Activated T-cell treated with anti-CD3 and anti-CD28 coated beads, Interleukin-2, amount 50 U/mL, for 72 hours (primary cell): ENCODE results near the gene PASK. TPM values are rescaled to one million over a fixed set of nuclear protein-coding genes. Genes with fewer than 3 reads are reported as not detected.
A peak's percentile ranks its signal among the peaks of the same experiment; 100 is the strongest.

Source experiments
- ATAC-seq, 2 donors: fragments of 150-1000 bp; cut with Tn5 transposase; replicated peaks in 1 of 2; 2 replicates each; pipeline ENCODE4 v1.10.0; 2021; ENCODE audit warnings: moderate library complexity in 2 of 2, mild to moderate bottlenecking in 1 of 2
- DNase-seq, 2 donors: peaks; one replicate each; pipeline ENCODE4 v3.0.0; 2021 to 2022; ENCODE audit warnings: mixed read lengths in 1 of 2
- H3K27ac Mint-ChIP-seq: one replicate; pipeline ENCODE4 v1.8.0; 2022; ENCODE audit warnings: mild to moderate bottlenecking, moderate library complexity, mixed read lengths
- H3K27me3 Mint-ChIP-seq: one replicate; pipeline ENCODE4 v1.8.0; 2022; ENCODE audit warnings: low read depth, mixed read lengths
- H3K36me3 Mint-ChIP-seq, 2 donors: one replicate each; pipeline ENCODE4 v1.8.0; 2022; ENCODE audit warnings: mixed read lengths in 2 of 2, mild to moderate bottlenecking in 1 of 2; ENCODE audit not compliant: insufficient read depth in 2 of 2
- H3K4me1 Mint-ChIP-seq: one replicate; pipeline ENCODE4 v1.8.0; 2022; ENCODE audit warnings: low read depth, mixed read lengths
- H3K4me3 Mint-ChIP-seq, 2 donors: one replicate each; pipeline ENCODE4 v1.8.0; 2022; ENCODE audit warnings: mild to moderate bottlenecking in 2 of 2, mixed read lengths in 2 of 2, moderate library complexity in 2 of 2
- H3K9me3 Mint-ChIP-seq, 2 donors: one replicate each; pipeline ENCODE4 v1.8.0; 2022; ENCODE audit warnings: mixed read lengths in 2 of 2
- total RNA-seq, 2 donors: library from RNA; stranded (reverse); gene quantifications; one replicate each; pipeline ENCODE4 v1.2.3, GENCODE V29; 2022

Gene PASK
- total RNA-seq, 2 donors from 2014 or later = 123 to 171 TPM

GRCh38 chr2:241070811-241071676 is 78.2 kb downstream of the PASK start:
- no peak for DNase-seq
- peaks cover 2% of the 10 kb centered on the region in 2 donors for H3K36me3 Mint-ChIP-seq
- no peak overlapping the region for H3K4me3 Mint-ChIP-seq
- ATAC-seq = no peak
- H3K27me3 Mint-ChIP-seq = no peaks in the 10 kb centered on the region
- no peak overlapping the region for H3K27ac Mint-ChIP-seq
- no peaks in the 10 kb centered on the region for H3K9me3 Mint-ChIP-seq
- H3K4me1 Mint-ChIP-seq = no peaks in the 10 kb centered on the region

- H3K4me1 Mint-ChIP-seq = no peaks in the 10 kb centered on the region
- ATAC-seq = no peak
- no peak overlapping the region for H3K27ac Mint-ChIP-seq
Observed at GRCh38 chr2:241070361-241070760, 78.9 kb downstream of the PASK start.

DNA sequence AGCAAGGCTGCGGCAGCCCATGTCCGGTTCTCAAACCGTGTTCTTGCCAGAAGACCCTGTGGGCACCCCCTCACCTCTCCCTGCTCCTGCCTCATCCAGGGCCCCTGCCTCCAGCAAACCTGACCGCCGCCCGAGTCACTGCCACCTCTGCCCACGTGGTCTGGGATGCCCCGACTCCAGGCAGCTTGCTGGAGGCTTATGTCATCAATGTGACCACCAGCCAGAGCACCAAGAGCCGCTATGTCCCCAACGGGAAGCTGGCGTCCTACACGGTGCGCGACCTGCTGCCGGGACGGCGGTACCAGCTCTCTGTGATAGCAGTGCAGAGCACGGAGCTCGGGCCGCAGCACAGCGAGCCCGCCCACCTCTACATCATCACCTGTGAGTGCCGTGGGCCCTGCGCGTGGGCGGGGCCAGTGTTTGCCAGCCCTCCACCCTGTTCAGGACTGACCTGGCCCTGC is 79.4 kb downstream of the PASK start:
- Mint-ChIP-seq H3K9me3 (no peaks in the 10 kb centered on the region), H3K4me1 (no peaks in the 10 kb centered on the region), H3K4me3 (no peak overlapping the region), H3K27me3 (no peaks in the 10 kb centered on the region), H3K27ac (no peak overlapping the region), H3K36me3 (peaks cover 0 to 2% of the 10 kb centered on the region in 2 donors)
- ATAC-seq (no peak), DNase-seq (no peak)

More at GRCh38 chr2:241070361-241070760, 78.9 kb downstream of the PASK start:
- H3K9me3 Mint-ChIP-seq = no peaks in the 10 kb centered on the region
- DNase-seq = no peak
- H3K27me3 Mint-ChIP-seq = no peaks in the 10 kb centered on the region
- peaks cover 0 to 2% of the 10 kb centered on the region in 2 donors for H3K36me3 Mint-ChIP-seq
- H3K4me3 Mint-ChIP-seq = no peak overlapping the region

DNA sequence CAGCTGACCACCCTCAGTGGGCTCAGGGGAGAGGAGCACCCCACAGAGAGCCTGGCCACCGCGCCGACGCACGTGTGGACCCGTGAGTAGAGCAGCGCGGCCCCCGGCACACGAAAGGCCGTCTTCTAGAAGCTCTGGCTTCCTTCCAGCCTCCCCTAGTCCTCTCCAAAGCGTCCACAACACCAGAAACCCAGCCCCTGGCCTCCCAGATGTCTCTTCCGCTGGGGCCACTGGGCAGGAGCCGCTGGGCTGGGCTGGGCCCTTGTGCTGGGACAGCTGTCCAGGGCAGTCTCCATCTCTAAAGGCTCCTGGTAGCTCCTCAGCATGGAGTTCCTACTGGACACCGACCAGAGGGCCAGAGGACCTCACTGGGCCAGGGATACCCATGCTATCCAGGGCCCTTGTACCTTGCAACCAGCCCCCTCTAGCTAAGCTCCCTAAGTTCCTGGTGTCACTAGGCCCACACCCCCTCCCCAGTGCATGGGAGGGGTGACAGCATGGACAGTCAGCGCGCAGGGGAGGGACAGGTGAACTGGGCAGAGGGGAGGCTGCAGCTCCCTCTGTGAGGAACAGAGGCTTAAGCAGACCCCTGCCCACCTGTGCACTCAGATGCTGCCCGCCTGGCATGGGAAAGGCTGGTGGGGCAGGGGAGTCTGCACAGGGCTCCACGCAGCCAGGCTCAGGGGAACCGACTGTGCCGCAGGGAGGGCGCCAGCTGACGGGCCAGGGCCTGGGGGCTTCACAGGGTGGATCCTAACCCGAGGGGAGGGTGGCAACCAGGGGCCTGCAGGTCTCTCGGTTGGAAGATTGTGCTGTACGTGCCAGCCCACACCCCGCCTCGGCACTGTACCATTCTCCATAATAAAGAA is 80.1 kb downstream of the PASK start:
- DNase-seq (no peak), ATAC-seq (no peak)
- H3K4me1 Mint-ChIP-seq = no peaks in the 10 kb centered on the region
- no peaks in the 10 kb centered on the region for H3K36me3 Mint-ChIP-seq
- no peak overlapping the region for H3K27ac Mint-ChIP-seq
- H3K27me3 Mint-ChIP-seq = no peaks in the 10 kb centered on the region
- no peaks in the 10 kb centered on the region for H3K9me3 Mint-ChIP-seq
- H3K4me3 Mint-ChIP-seq = no peak overlapping the region

DNA sequence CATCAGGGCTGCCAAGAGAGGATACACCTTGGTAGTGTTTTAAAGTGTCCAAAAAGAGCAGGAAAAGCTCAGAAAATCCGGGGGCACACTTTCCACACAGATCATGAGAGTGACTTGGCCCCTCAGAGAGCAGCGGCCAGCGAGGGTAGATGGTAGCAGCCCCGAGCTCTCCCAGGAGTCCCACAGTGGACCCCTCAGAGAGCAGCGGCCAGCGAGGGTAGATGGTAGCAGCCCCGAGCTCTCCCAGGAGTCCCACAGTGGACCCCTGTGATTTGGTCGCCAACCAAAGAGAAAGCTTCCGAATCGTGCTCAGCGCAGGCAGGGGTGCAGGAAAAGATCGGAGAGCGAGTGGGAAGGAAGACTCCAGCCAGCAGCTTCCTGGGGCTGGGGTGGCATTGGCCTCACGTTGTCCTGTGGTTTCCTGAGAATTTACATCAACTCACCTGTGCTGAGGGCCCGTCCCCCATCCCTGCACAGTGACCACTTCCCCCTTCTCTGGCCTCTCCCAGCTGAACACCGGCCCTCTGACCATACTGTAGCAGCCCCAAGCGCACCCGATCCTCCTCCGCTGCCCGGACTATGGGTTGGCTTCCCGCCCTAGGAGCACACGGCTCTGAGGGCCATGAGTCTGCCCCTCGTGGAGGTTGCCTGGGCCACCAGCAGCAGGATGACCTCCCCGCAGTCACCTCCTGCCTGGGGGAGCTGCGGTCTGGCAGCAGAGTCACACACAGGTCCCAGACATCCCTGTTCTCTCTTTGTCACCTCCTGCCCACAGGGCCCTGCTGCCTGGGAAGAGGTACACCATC is 80.9 kb downstream of the PASK start:
- no peaks in the 10 kb centered on the region for H3K36me3 Mint-ChIP-seq

DNA sequence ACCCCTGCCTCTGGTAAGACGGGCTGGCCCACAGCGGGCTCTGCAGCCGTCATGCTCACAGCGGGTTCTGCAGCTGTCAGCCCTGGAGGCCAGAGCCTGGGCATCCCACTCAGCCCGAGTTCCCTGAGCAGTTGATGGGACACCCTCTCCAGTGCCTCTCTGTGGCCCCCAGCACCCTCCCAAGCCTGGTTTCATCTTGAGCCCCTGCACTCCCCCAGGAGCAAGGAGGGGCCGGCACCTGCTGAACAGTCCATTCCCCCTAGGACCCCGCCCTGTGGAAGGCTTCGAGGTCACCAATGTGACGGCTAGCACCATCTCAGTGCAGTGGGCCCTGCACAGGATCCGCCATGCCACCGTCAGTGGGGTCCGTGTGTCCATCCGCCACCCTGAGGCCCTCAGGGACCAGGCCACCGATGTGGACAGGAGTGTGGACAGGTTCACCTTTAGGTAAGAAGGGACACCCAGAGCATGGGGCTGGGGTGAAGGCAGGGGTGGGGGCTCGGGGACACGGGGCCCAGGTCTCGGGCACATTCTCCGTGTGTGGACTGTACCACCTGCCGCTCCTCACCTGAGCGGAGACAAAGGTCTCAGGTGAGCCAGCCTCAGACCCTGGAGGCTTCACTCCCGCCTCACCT is 81.7 kb downstream of the PASK start:
- H3K4me1 Mint-ChIP-seq = no peaks in the 10 kb centered on the region
- H3K27me3 Mint-ChIP-seq = no peaks in the 10 kb centered on the region
- ATAC-seq = no peak

More for the DNA sequence above, 80.9 kb downstream of the PASK start:
- H3K4me1 Mint-ChIP-seq = no peaks in the 10 kb centered on the region
- H3K9me3 Mint-ChIP-seq = no peaks in the 10 kb centered on the region
- DNase-seq = no peak
- no peak overlapping the region for H3K4me3 Mint-ChIP-seq
- H3K27ac Mint-ChIP-seq = no peak overlapping the region
- no peak for ATAC-seq
- no peaks in the 10 kb centered on the region for H3K27me3 Mint-ChIP-seq

GRCh38 chr2:241066893-241067341 is 82.4 kb downstream of the PASK start:
- Mint-ChIP-seq H3K9me3 (no peaks in the 10 kb centered on the region), H3K4me1 (no peaks in the 10 kb centered on the region), H3K4me3 (no peak overlapping the region), H3K36me3 (no peaks in the 10 kb centered on the region), H3K27me3 (no peaks in the 10 kb centered on the region), H3K27ac (no peak overlapping the region)
- ATAC-seq (no peak), DNase-seq (no peak)

More for the DNA sequence above, 81.7 kb downstream of the PASK start:
- no peak for DNase-seq
- Mint-ChIP-seq H3K9me3 (no peaks in the 10 kb centered on the region), H3K36me3 (no peaks in the 10 kb centered on the region), H3K27ac (no peak overlapping the region), H3K4me3 (no peak overlapping the region)

GRCh38 chr2:241066171-241066892 is 82.9 kb downstream of the PASK start:
- no peaks in the 10 kb centered on the region for H3K9me3 Mint-ChIP-seq
- no peaks in the 10 kb centered on the region for H3K36me3 Mint-ChIP-seq
- no peak for ATAC-seq

DNA sequence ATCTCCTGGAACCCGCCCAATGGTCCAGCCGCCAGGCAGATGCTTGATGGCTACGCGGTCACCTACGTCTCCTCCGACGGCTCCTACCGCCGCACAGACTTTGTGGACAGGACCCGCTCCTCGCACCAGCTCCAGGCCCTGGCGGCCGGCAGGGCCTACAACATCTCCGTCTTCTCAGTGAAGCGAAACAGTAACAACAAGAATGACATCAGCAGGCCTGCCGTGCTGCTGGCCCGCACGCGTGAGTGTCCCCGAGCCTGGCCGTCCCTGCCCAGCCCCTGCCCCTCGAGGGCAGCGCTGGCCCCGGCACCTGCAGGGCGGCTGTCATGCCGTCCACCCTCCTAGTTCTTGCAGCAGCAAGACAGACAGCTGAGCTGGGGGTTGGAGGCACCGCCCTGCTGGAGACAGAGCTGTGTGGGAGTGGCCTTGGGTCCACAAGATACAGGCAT is 83.9 kb downstream of the PASK start:
- Mint-ChIP-seq H3K27me3 (no peaks in the 10 kb centered on the region), H3K9me3 (no peaks in the 10 kb centered on the region), H3K27ac (no peak overlapping the region), H3K4me1 (no peaks in the 10 kb centered on the region), H3K36me3 (no peaks in the 10 kb centered on the region), H3K4me3 (no peak overlapping the region)
- ATAC-seq (no peak), DNase-seq (no peak)

More at GRCh38 chr2:241066171-241066892, 82.9 kb downstream of the PASK start:
- Mint-ChIP-seq H3K27me3 (no peaks in the 10 kb centered on the region), H3K4me1 (no peaks in the 10 kb centered on the region), H3K4me3 (no peak overlapping the region), H3K27ac (no peak overlapping the region)
- no peak for DNase-seq

- ATAC-seq (no peak), DNase-seq (no peak)
- H3K9me3 Mint-ChIP-seq = no peaks in the 10 kb centered on the region
- no peaks in the 10 kb centered on the region for H3K36me3 Mint-ChIP-seq
- H3K27ac Mint-ChIP-seq = no peak overlapping the region
- H3K4me3 Mint-ChIP-seq = no peak overlapping the region
- H3K4me1 Mint-ChIP-seq = no peaks in the 10 kb centered on the region
- H3K27me3 Mint-ChIP-seq = no peaks in the 10 kb centered on the region
Observed at GRCh38 chr2:241064802-241065354, 84.4 kb downstream of the PASK start.

GRCh38 chr2:241064008-241064801 is 85.1 kb downstream of the PASK start:
- Mint-ChIP-seq H3K9me3 (no peaks in the 10 kb centered on the region), H3K27ac (no peak overlapping the region), H3K4me1 (no peaks in the 10 kb centered on the region), H3K4me3 (peak overlapping the region; percentile 29 to 51), H3K36me3 (no peaks in the 10 kb centered on the region), H3K27me3 (no peaks in the 10 kb centered on the region)
- ATAC-seq = peak; percentile 66 to 69
- DNase-seq = peak; percentile 37 to 43
